Measurements from ENCODE around the gene NEUROD2.

GRCh38 chr17:39653662-39654331, 46.1 kb upstream of the NEUROD2 start:
- TF ChIP-seq CTCF (conservative IDR thresholded peaks at IDR 0.05) (peak; percentile 96), ZFX (IDR thresholded peaks at IDR 0.05) (no peak)
